ENCODE results near the gene MIER2.
A peak's percentile ranks its signal among the peaks of the same experiment; 100 is the strongest.

Gene MIER2

GRCh38 chr19:343451-343931, 1.1 kb downstream of the MIER2 start:
- H3K4me3 ChIP-seq (replicated peaks; ENCODE audit: insufficient read depth, low read length): no peak overlapping the region
- no peak overlapping the region for H3K27ac ChIP-seq (replicated peaks)
- no peak for DNase-seq (ENCODE audit: low read depth in 1 of 2, low spot score in 1 of 2)
- TF ChIP-seq POLR2AphosphoS5 (IDR thresholded peaks at IDR 0.05; ENCODE audit: low read depth): no peak
- TF ChIP-seq CTCF (IDR thresholded peaks at IDR 0.05; ENCODE audit: insufficient read depth, low read length): no peak
- TF ChIP-seq REST (IDR thresholded peaks at IDR 0.05; ENCODE audit: insufficient replicate concordance, low read depth): no peak
- no peak for TF ChIP-seq GABPA (IDR thresholded peaks at IDR 0.05; ENCODE audit: low read depth)
- no peak for TF ChIP-seq SPI1 (IDR thresholded peaks at IDR 0.05; ENCODE audit: borderline replicate concordance, low read depth)
- peaks cover 10% of the 10 kb centered on the region for H3K27me3 ChIP-seq (ENCODE audit: insufficient read depth, poor library complexity, severe bottlenecking)

GRCh38 chr19:342801-343421, 1.7 kb downstream of the MIER2 start:
- TF ChIP-seq SPI1 (IDR thresholded peaks at IDR 0.05; ENCODE audit: borderline replicate concordance, low read depth) (no peak), CTCF (IDR thresholded peaks at IDR 0.05; ENCODE audit: insufficient read depth, low read length) (no peak), REST (IDR thresholded peaks at IDR 0.05; ENCODE audit: insufficient replicate concordance, low read depth) (no peak), POLR2AphosphoS5 (IDR thresholded peaks at IDR 0.05; ENCODE audit: low read depth) (no peak), GABPA (IDR thresholded peaks at IDR 0.05; ENCODE audit: low read depth) (no peak)
- peak in 1 of 2 experiments; percentile 21 for DNase-seq (ENCODE audit: low read depth in 1 of 2, low spot score in 1 of 2)
- Histone ChIP-seq H3K4me3 (replicated peaks; ENCODE audit: insufficient read depth, low read length) (no peak overlapping the region), H3K27ac (replicated peaks) (no peak overlapping the region), H3K27me3 (ENCODE audit: insufficient read depth, poor library complexity, severe bottlenecking) (peaks cover 10% of the 10 kb centered on the region)

GRCh38 chr19:342128-342455, 2.5 kb downstream of the MIER2 start:
- Histone ChIP-seq H3K27me3 (ENCODE audit: insufficient read depth, poor library complexity, severe bottlenecking) (peaks cover 10% of the 10 kb centered on the region), H3K4me3 (replicated peaks; ENCODE audit: insufficient read depth, low read length) (no peak overlapping the region), H3K27ac (replicated peaks) (no peak overlapping the region)
- no peak for DNase-seq (ENCODE audit: low read depth in 1 of 2, low spot score in 1 of 2)
- TF ChIP-seq GABPA (IDR thresholded peaks at IDR 0.05; ENCODE audit: low read depth): no peak
- TF ChIP-seq SPI1 (IDR thresholded peaks at IDR 0.05; ENCODE audit: borderline replicate concordance, low read depth): no peak
- TF ChIP-seq REST (IDR thresholded peaks at IDR 0.05; ENCODE audit: insufficient replicate concordance, low read depth): no peak
- no peak for TF ChIP-seq POLR2AphosphoS5 (IDR thresholded peaks at IDR 0.05; ENCODE audit: low read depth)
- TF ChIP-seq CTCF (IDR thresholded peaks at IDR 0.05; ENCODE audit: insufficient read depth, low read length): no peak
